Measurements from ENCODE around the gene KLHL22. TPM values are rescaled to one million over a fixed set of nuclear protein-coding genes. Genes with fewer than 3 reads are reported as not detected.
A peak's percentile ranks its signal among the peaks of the same experiment; 100 is the strongest.

Gene KLHL22
- total and polyA plus RNA-seq, 2 experiments from 2014 or later = 33.8 to 55.0 TPM

GRCh38 chr22:20537325-20537756 lies 41.7 kb upstream of the KLHL22 start:
- no peak overlapping the region for H3K27ac ChIP-seq
- peaks cover 17% of the 10 kb centered on the region for H3K4me1 ChIP-seq (ENCODE audit: low read depth)
- H3K9me3 ChIP-seq (ENCODE audit: low read depth) = no peaks in the 10 kb centered on the region
- no peak overlapping the region for H3K4me3 ChIP-seq
- no peaks in the 10 kb centered on the region for H3K27me3 ChIP-seq
- peaks cover 4% of the 10 kb centered on the region for H3K36me3 ChIP-seq
- no peak for DNase-seq (ENCODE audit: low read depth in 1 of 2, low spot score in 1 of 2)
- TF ChIP-seq CTCF (IDR thresholded peaks at IDR 0.05; ENCODE audit: low read depth, low read length) = no peak

- Histone ChIP-seq H3K4me3 (no peak overlapping the region), H3K4me1 (ENCODE audit: low read depth) (peaks cover 23% of the 10 kb centered on the region), H3K36me3 (peaks cover 4% of the 10 kb centered on the region), H3K27ac (no peak overlapping the region), H3K27me3 (no peaks in the 10 kb centered on the region), H3K9me3 (ENCODE audit: low read depth) (no peaks in the 10 kb centered on the region)
- no peak for TF ChIP-seq CTCF (IDR thresholded peaks at IDR 0.05; ENCODE audit: low read depth, low read length)
- DNase-seq (ENCODE audit: low read depth in 1 of 2, low spot score in 1 of 2) = no peak
Observed at GRCh38 chr22:20536590-20537324, 41.2 kb upstream of the KLHL22 start.

GRCh38 chr22:20533879-20534265 lies 38.3 kb upstream of the KLHL22 start:
- no peak for DNase-seq (ENCODE audit: low read depth in 1 of 2, low spot score in 1 of 2)
- H3K27me3 ChIP-seq = no peaks in the 10 kb centered on the region
- no peak for TF ChIP-seq CTCF (IDR thresholded peaks at IDR 0.05; ENCODE audit: low read depth, low read length)
- peak overlapping the region; percentile 90 for H3K27ac ChIP-seq
- no peaks in the 10 kb centered on the region for H3K36me3 ChIP-seq
- H3K9me3 ChIP-seq (ENCODE audit: low read depth) = no peaks in the 10 kb centered on the region
- no peak overlapping the region for H3K4me3 ChIP-seq
- H3K4me1 ChIP-seq (ENCODE audit: low read depth) = peaks cover 45% of the 10 kb centered on the region

GRCh38 chr22:20533095-20533878 lies 37.7 kb upstream of the KLHL22 start:
- Histone ChIP-seq H3K4me3 (no peak overlapping the region), H3K9me3 (ENCODE audit: low read depth) (no peaks in the 10 kb centered on the region), H3K36me3 (peaks cover 2% of the 10 kb centered on the region), H3K27me3 (no peaks in the 10 kb centered on the region), H3K27ac (peak overlapping the region; percentile 90), H3K4me1 (ENCODE audit: low read depth) (peaks cover 45% of the 10 kb centered on the region)
- no peak for TF ChIP-seq CTCF (IDR thresholded peaks at IDR 0.05; ENCODE audit: low read depth, low read length)
- DNase-seq (ENCODE audit: low read depth in 1 of 2, low spot score in 1 of 2) = no peak

GRCh38 chr22:20532256-20532993 lies 36.8 kb upstream of the KLHL22 start:
- H3K4me3 ChIP-seq = no peak overlapping the region
- peaks cover 4% of the 10 kb centered on the region for H3K36me3 ChIP-seq
- no peak for DNase-seq (ENCODE audit: low read depth in 1 of 2, low spot score in 1 of 2)
- H3K4me1 ChIP-seq (ENCODE audit: low read depth) = peaks cover 45% of the 10 kb centered on the region
- peak overlapping the region; percentile 90 for H3K27ac ChIP-seq
- no peak for TF ChIP-seq CTCF (IDR thresholded peaks at IDR 0.05; ENCODE audit: low read depth, low read length)
- H3K9me3 ChIP-seq (ENCODE audit: low read depth) = no peaks in the 10 kb centered on the region
- H3K27me3 ChIP-seq = no peaks in the 10 kb centered on the region
